Measurements from ENCODE around the gene ENO2.
A peak's percentile ranks its signal among the peaks of the same experiment; 100 is the strongest.

DNA sequence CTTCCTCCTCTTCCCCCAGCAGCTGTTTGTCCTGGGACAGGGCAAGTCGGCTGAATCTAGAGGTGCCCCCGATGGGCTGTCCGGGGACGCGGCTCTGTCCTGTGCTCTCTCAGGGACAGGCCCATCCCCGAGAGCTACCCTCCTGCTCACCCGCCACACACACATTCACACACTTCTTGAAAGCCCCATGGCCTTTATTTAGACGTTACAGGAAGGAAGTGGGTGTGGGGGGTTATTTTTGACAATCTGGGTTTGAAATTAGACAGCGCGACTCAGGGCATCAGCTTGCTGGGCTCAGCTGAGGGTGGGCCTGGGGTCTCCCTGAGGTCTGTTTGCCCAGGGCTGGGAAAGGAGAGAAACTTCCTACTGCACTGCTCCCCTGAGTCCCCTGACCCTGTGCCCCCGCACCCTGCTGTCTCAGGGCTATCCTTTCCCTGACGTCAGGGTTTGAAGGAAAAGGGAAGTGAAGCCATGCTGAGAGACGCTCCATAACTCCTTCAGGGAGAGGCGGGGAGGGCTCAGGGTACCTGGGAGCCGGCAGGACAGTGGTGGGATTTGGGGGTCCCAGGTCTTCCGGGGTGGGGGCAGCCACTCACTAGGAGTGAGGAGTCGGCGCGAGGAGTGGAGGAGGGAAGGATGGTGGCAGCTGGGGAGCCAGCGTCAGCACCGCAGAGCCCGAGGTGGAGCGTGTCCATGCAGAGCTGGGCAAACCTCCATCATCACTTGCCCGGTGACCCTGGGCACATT, 44.9 kb downstream of the ENO2 start:
- TF ChIP-seq CTCF (IDR thresholded peaks at IDR 0.05; ENCODE audit: insufficient read depth, low read length) (no peak), POLR2AphosphoS5 (IDR thresholded peaks at IDR 0.05; ENCODE audit: low read depth) (peak; percentile 83), SPI1 (IDR thresholded peaks at IDR 0.05; ENCODE audit: borderline replicate concordance, low read depth) (peak; percentile 96), GABPA (IDR thresholded peaks at IDR 0.05; ENCODE audit: low read depth) (no peak)
- TF ChIP-seq, protein P1, sequence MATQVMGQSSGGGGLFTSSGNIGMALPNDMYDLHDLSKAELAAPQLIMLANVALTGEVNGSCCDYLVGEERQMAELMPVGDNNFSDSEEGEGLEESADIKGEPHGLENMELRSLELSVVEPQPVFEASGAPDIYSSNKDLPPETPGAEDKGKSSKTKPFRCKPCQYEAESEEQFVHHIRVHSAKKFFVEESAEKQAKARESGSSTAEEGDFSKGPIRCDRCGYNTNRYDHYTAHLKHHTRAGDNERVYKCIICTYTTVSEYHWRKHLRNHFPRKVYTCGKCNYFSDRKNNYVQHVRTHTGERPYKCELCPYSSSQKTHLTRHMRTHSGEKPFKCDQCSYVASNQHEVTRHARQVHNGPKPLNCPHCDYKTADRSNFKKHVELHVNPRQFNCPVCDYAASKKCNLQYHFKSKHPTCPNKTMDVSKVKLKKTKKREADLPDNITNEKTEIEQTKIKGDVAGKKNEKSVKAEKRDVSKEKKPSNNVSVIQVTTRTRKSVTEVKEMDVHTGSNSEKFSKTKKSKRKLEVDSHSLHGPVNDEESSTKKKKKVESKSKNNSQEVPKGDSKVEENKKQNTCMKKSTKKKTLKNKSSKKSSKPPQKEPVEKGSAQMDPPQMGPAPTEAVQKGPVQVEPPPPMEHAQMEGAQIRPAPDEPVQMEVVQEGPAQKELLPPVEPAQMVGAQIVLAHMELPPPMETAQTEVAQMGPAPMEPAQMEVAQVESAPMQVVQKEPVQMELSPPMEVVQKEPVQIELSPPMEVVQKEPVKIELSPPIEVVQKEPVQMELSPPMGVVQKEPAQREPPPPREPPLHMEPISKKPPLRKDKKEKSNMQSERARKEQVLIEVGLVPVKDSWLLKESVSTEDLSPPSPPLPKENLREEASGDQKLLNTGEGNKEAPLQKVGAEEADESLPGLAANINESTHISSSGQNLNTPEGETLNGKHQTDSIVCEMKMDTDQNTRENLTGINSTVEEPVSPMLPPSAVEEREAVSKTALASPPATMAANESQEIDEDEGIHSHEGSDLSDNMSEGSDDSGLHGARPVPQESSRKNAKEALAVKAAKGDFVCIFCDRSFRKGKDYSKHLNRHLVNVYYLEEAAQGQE (IDR thresholded peaks at IDR 0.05; ENCODE audit: insufficient replicate concordance, low read depth): no peak
